Neuronal stem cell (in vitro differentiated cells): ENCODE measurements around the gene MYH9.
A peak's percentile ranks its signal among the peaks of the same experiment; 100 is the strongest.

Experiments used
- DNase-seq: peaks from one replicate; pipeline ENCODE4 v3.0.0-alpha.2; 2013; ENCODE audit warnings: low spot score
- H2AFZ ChIP-seq: one replicate; pipeline ENCODE4 v1.6.1; 2013; ENCODE audit warnings: mild to moderate bottlenecking, low read length, inconsistent platforms
- H2AK5ac ChIP-seq: 2 replicates; pipeline ENCODE4 v1.6.1; 2013; ENCODE audit warnings: low read depth, mild to moderate bottlenecking, inconsistent platforms, low read length, moderate library complexity, mixed read lengths
- H2BK120ac ChIP-seq: 2 replicates; pipeline ENCODE4 v1.6.1; 2013; ENCODE audit warnings: low read depth, mild to moderate bottlenecking, inconsistent platforms, low read length, moderate library complexity, mixed read lengths
- H2BK12ac ChIP-seq: one replicate; pipeline ENCODE4 v1.6.1; 2013; ENCODE audit warnings: low read length, inconsistent platforms
- H2BK15ac ChIP-seq: 2 replicates; pipeline ENCODE4 v1.6.1; 2013; ENCODE audit warnings: mild to moderate bottlenecking, low read length, inconsistent platforms, mixed read lengths
- H2BK5ac ChIP-seq: one replicate; pipeline ENCODE4 v1.6.1; 2013; ENCODE audit warnings: inconsistent platforms, mild to moderate bottlenecking, low read length, moderate library complexity
- H3K14ac ChIP-seq: one replicate; pipeline ENCODE4 v1.6.1; 2013; ENCODE audit warnings: low read length, inconsistent platforms
- H3K18ac ChIP-seq: 2 replicates; pipeline ENCODE4 v1.6.1; 2013; ENCODE audit warnings: low read length, inconsistent platforms
- H3K23ac ChIP-seq: 2 replicates; pipeline ENCODE4 v1.6.1; 2013; ENCODE audit warnings: low read depth, mild to moderate bottlenecking, mixed read lengths, low read length, inconsistent platforms; ENCODE audit not compliant: poor library complexity
- H3K27ac ChIP-seq: replicated peaks from 3 replicates; pipeline ENCODE4 v1.5.1; 2013; ENCODE audit warnings: low read length, inconsistent platforms
- H3K27me3 ChIP-seq, 3 experiments: 2 replicates each; pipeline ENCODE4 v1.6.1; 2013; ENCODE audit warnings: low read length in 3 of 3, mild to moderate bottlenecking in 2 of 3, inconsistent platforms in 1 of 3, low read depth in 1 of 3, mixed read lengths in 1 of 3, moderate library complexity in 1 of 3; ENCODE audit not compliant: control insufficient read depth in 3 of 3, insufficient read depth in 3 of 3
- H3K36me3 ChIP-seq, 2 donors: replicated peaks in 1 of 2; 2 replicates each; pipeline ENCODE4 v1.6.1; 2013; ENCODE audit warnings: low read length in 2 of 2; ENCODE audit not compliant: control insufficient read depth in 2 of 2, insufficient read depth in 2 of 2
- H3K4ac ChIP-seq: 2 replicates; pipeline ENCODE4 v1.6.1; 2013; ENCODE audit warnings: inconsistent platforms, mild to moderate bottlenecking, low read length, moderate library complexity
- H3K4me1 ChIP-seq, 2 donors: 1 replicate in 1 of 2; 2 replicates in 1 of 2; pipeline ENCODE4 v1.6.1; 2013; ENCODE audit warnings: low read length in 2 of 2, low read depth in 1 of 2; ENCODE audit not compliant: control insufficient read depth in 2 of 2, insufficient read depth in 1 of 2
- H3K4me2 ChIP-seq: one replicate; pipeline ENCODE4 v1.6.1; 2013; ENCODE audit warnings: mild to moderate bottlenecking, low read length, inconsistent platforms; ENCODE audit not compliant: insufficient read depth, poor library complexity, severe bottlenecking
- H3K4me3 ChIP-seq, 2 donors: 2 replicates each; pipeline ENCODE4 v1.5.1; 2013; ENCODE audit warnings: low read length in 2 of 2, mild to moderate bottlenecking in 2 of 2, inconsistent platforms in 1 of 2, moderate library complexity in 1 of 2
- H3K79me1 ChIP-seq: one replicate; pipeline ENCODE4 v1.6.1; 2013; ENCODE audit warnings: low read depth, mild to moderate bottlenecking, inconsistent platforms, low read length, moderate library complexity
- H3K9ac ChIP-seq: one replicate; pipeline ENCODE4 v1.6.1; 2013; ENCODE audit warnings: mild to moderate bottlenecking, low read depth, low read length, inconsistent platforms; ENCODE audit not compliant: poor library complexity
- H3K9me3 ChIP-seq, 2 donors: replicated peaks in 1 of 2; 2 replicates each; pipeline versions ENCODE3 to v1.6.1; 2013; ENCODE audit warnings: low read length in 2 of 2, mild to moderate bottlenecking in 2 of 2, inconsistent platforms in 1 of 2, low read depth in 1 of 2, mixed read lengths in 1 of 2, moderate library complexity in 1 of 2; ENCODE audit not compliant: control insufficient read depth in 2 of 2, insufficient read depth in 1 of 2
- H4K8ac ChIP-seq: one replicate; pipeline ENCODE4 v1.6.1; 2013; ENCODE audit warnings: low read depth, mild to moderate bottlenecking, inconsistent platforms, low read length, moderate library complexity
- H4K91ac ChIP-seq: one replicate; pipeline ENCODE4 v1.6.1; 2013; ENCODE audit warnings: low read length, low read depth, mild to moderate bottlenecking, inconsistent platforms; ENCODE audit not compliant: poor library complexity
- WGBS, 2 donors: extraction: QIAGEN DNeasy Blood & Tissue Kit; methylation state at CpG; one replicate each; pipeline ENCODE4 v1.1.7; 2013; ENCODE audit warnings: missing lambda C conversion rate in 2 of 2, mixed read lengths in 1 of 2; ENCODE audit not compliant: insufficient read length in 2 of 2, insufficient replicate concordance in 1 of 2; ENCODE audit errors: extremely low coverage in 2 of 2; 5-methylcytosine and 5-hydroxymethylcytosine counted together

Gene MYH9

GRCh38 chr22:36369922-36370791 is 17.6 kb downstream of the MYH9 start:
- peaks cover 51 to 64% of the 10 kb centered on the region in 2 donors for H3K4me1 ChIP-seq
- peak overlapping the region; percentile 27 for H2AK5ac ChIP-seq
- H3K14ac ChIP-seq, result no peak overlapping the region
- no CpG with 5 or more reads among the region's 11 CpGs for WGBS, 2 donors
- H2BK15ac ChIP-seq, result peak overlapping the region; percentile 8
- peak overlapping the region; percentile 6 for H4K91ac ChIP-seq
- H3K79me1 ChIP-seq, result peaks cover 16% of the 10 kb centered on the region
- DNase-seq, result no peak
- no peaks in the 10 kb centered on the region for H3K27me3 ChIP-seq
- no peak overlapping the region for H3K4ac ChIP-seq
- H3K27ac ChIP-seq, result peak overlapping the region; percentile 93
- H2AFZ ChIP-seq, result no peak overlapping the region
- H3K23ac ChIP-seq, result no peak overlapping the region
- no peak overlapping the region for H2BK5ac ChIP-seq
- H3K4me2 ChIP-seq, result peak overlapping the region; percentile 29
- no peak overlapping the region for H3K4me3 ChIP-seq
- H2BK12ac ChIP-seq, result peak overlapping the region; percentile 47
- H4K8ac ChIP-seq, result no peak overlapping the region
- H3K9me3 ChIP-seq, result no peaks in the 10 kb centered on the region
- H3K9ac ChIP-seq, result no peak overlapping the region
- peaks cover 3 to 15% of the 10 kb centered on the region in 2 donors for H3K36me3 ChIP-seq
- no peak overlapping the region for H2BK120ac ChIP-seq
- peak overlapping the region; percentile 27 for H3K18ac ChIP-seq

GRCh38 chr22:36369004-36369921 is 18.5 kb downstream of the MYH9 start:
- Histone ChIP-seq H3K36me3 (peaks cover 0 to 11% of the 10 kb centered on the region in 2 donors), H3K23ac (no peak overlapping the region), H3K27ac (peak overlapping the region; percentile 93), H3K79me1 (peaks cover 18% of the 10 kb centered on the region), H3K9ac (no peak overlapping the region), H2AFZ (no peak overlapping the region), H3K4me1 (peaks cover 54 to 65% of the 10 kb centered on the region in 2 donors), H3K9me3 (no peaks in the 10 kb centered on the region), H3K27me3 (no peaks in the 10 kb centered on the region), H2BK15ac (peak overlapping the region; percentile 41), H3K4ac (no peak overlapping the region), H3K4me3 (no peak overlapping the region), H2BK12ac (peak overlapping the region; percentile 87), H2BK120ac (no peak overlapping the region), H4K8ac (no peak overlapping the region), H2BK5ac (peak overlapping the region; percentile 30), H3K4me2 (peak overlapping the region; percentile 27), H4K91ac (no peak overlapping the region), H3K18ac (peak overlapping the region; percentile 94), H3K14ac (no peak overlapping the region), H2AK5ac (peak overlapping the region; percentile 28)
- no peak for DNase-seq
- no CpG with 5 or more reads among the region's 19 CpGs for WGBS, 2 donors

- H4K8ac ChIP-seq, result no peak overlapping the region
- peaks cover 54 to 71% of the 10 kb centered on the region in 2 donors for H3K4me1 ChIP-seq
- H3K9ac ChIP-seq, result no peak overlapping the region
- no peak overlapping the region for H3K14ac ChIP-seq
- H3K36me3 ChIP-seq, result peaks cover 0 to 15% of the 10 kb centered on the region in 2 donors
- H2AFZ ChIP-seq, result no peak overlapping the region
- peak overlapping the region; percentile 93 for H3K27ac ChIP-seq
- H3K4me3 ChIP-seq, result no peak overlapping the region
- peak overlapping the region; percentile 20 for H2BK5ac ChIP-seq
- H2BK15ac ChIP-seq, result peak overlapping the region; percentile 79
- no peaks in the 10 kb centered on the region for H3K9me3 ChIP-seq
- H3K4me2 ChIP-seq, result peak overlapping the region; percentile 27
- H2BK120ac ChIP-seq, result peak overlapping the region; percentile 12
- WGBS, 2 donors, result no CpG with 5 or more reads among the region's 13 CpGs
- H3K79me1 ChIP-seq, result peaks cover 18% of the 10 kb centered on the region
- peak overlapping the region; percentile 54 for H3K18ac ChIP-seq
- no peak overlapping the region for H2BK12ac ChIP-seq
- peak overlapping the region; percentile 97 for H3K4ac ChIP-seq
- H3K27me3 ChIP-seq, result no peaks in the 10 kb centered on the region
- H2AK5ac ChIP-seq, result peak overlapping the region; percentile 49
- peak overlapping the region; percentile 82 for H4K91ac ChIP-seq
- no peak overlapping the region for H3K23ac ChIP-seq
- DNase-seq, result peak; percentile 83
Measured at GRCh38 chr22:36368359-36368983, 19.3 kb downstream of the MYH9 start.
